ENCODE measurements around the gene CRK.
A peak's percentile ranks its signal among the peaks of the same experiment; 100 is the strongest.
"Not testable (repeated sequence)": the region's sequence is repeated elsewhere in the genome, so short reads cannot be mapped to it uniquely, and the experiment has no call there.

Gene CRK

GRCh38 chr17:1413281-1413791 lies 42.7 kb downstream of the CRK start:
- TF ChIP-seq POLR2A (IDR thresholded peaks at IDR 0.05; ENCODE audit: low read length), result no peak
- TF ChIP-seq GATA1 (IDR thresholded peaks at IDR 0.05; ENCODE audit: low read depth, low read length), result no peak
- peak; percentile 48 to 55 for DNase-seq

- TF ChIP-seq POLR2A (IDR thresholded peaks at IDR 0.05; ENCODE audit: low read length) (no peak), GATA1 (IDR thresholded peaks at IDR 0.05; ENCODE audit: low read depth, low read length) (no peak)
- no peak for DNase-seq
These were observed 43.6 kb downstream of the CRK start for GRCh38 chr17:1412185-1413110.

GRCh38 chr17:1402262-1402586 lies 53.8 kb downstream of the CRK start:
- DNase-seq, result no peak
- no peak for TF ChIP-seq POLR2A (IDR thresholded peaks at IDR 0.05; ENCODE audit: low read length)
- no peak for TF ChIP-seq GATA1 (IDR thresholded peaks at IDR 0.05; ENCODE audit: low read depth, low read length)

- TF ChIP-seq GATA1 (IDR thresholded peaks at IDR 0.05; ENCODE audit: low read depth, low read length), result no peak
- TF ChIP-seq POLR2A (IDR thresholded peaks at IDR 0.05; ENCODE audit: low read length), result peak; percentile 96
- peak; percentile 96 to 98 for DNase-seq
These were observed 56.1 kb downstream of the CRK start, which contains the start of gene YWHAE for GRCh38 chr17:1399679-1400512. TSS of gene YWHAE (minus strand) at chr17:1400222. CDS start at chr17:1400110, 112 bp downstream.

- no peak for TF ChIP-seq GATA1 (IDR thresholded peaks at IDR 0.05; ENCODE audit: low read depth, low read length)
- TF ChIP-seq POLR2A (IDR thresholded peaks at IDR 0.05; ENCODE audit: low read length), result no peak
- peak; percentile 72 to 84 for DNase-seq
These were observed 56.9 kb downstream of the CRK start for GRCh38 chr17:1398931-1399678.

- DNase-seq, result peak; percentile 21 to 46
- TF ChIP-seq POLR2A (IDR thresholded peaks at IDR 0.05; ENCODE audit: low read length), result no peak
- no peak for TF ChIP-seq GATA1 (IDR thresholded peaks at IDR 0.05; ENCODE audit: low read depth, low read length)
These were observed 58.0 kb downstream of the CRK start for GRCh38 chr17:1398028-1398427.

GRCh38 chr17:1395876-1396665 lies 60.0 kb downstream of the CRK start:
- not testable (repeated sequence) for DNase-seq

- TF ChIP-seq POLR2A (IDR thresholded peaks at IDR 0.05; ENCODE audit: low read length) (no peak), GATA1 (IDR thresholded peaks at IDR 0.05; ENCODE audit: low read depth, low read length) (no peak)
- no peak for DNase-seq
These were observed 64.5 kb downstream of the CRK start for GRCh38 chr17:1391577-1391976.

- TF ChIP-seq POLR2A (IDR thresholded peaks at IDR 0.05; ENCODE audit: low read length), result no peak
- TF ChIP-seq GATA1 (IDR thresholded peaks at IDR 0.05; ENCODE audit: low read depth, low read length), result no peak
- peak; percentile 66 to 77 for DNase-seq
These were observed 65.3 kb downstream of the CRK start for GRCh38 chr17:1390432-1391367.

GRCh38 chr17:1387490-1388227 lies 68.4 kb downstream of the CRK start:
- not testable (repeated sequence) for DNase-seq

- not testable (repeated sequence) for DNase-seq
These were observed 69.3 kb downstream of the CRK start for GRCh38 chr17:1386675-1387190.

All from erythroblast (primary cell).